Suprapubic skin (tissue), 3 donors: Measurements from ENCODE around the gene SERTAD2.

ENCODE experiments used
- POLR2A ChIP-seq, 2 donors: fragments of 450-650 bp; IDR thresholded peaks; one replicate each; pipeline ENCODE4 v1.6.1; 2017; ENCODE audit warnings: antibody characterized with exemption in 2 of 2, mild to moderate bottlenecking in 2 of 2, moderate library complexity in 2 of 2
- TF ChIP-seq, protein P1 (sequence below), 2 donors: fragments of 200-600 bp in 1 of 2; fragments of 450-650 bp in 1 of 2; sonication (generic) in 1 of 2; IDR thresholded peaks; one replicate each; pipeline ENCODE4 v1.5.1; 2016 to 2019; ENCODE audit warnings: antibody characterized with exemption in 2 of 2, mild to moderate bottlenecking in 1 of 2, moderate library complexity in 1 of 2

DNA sequence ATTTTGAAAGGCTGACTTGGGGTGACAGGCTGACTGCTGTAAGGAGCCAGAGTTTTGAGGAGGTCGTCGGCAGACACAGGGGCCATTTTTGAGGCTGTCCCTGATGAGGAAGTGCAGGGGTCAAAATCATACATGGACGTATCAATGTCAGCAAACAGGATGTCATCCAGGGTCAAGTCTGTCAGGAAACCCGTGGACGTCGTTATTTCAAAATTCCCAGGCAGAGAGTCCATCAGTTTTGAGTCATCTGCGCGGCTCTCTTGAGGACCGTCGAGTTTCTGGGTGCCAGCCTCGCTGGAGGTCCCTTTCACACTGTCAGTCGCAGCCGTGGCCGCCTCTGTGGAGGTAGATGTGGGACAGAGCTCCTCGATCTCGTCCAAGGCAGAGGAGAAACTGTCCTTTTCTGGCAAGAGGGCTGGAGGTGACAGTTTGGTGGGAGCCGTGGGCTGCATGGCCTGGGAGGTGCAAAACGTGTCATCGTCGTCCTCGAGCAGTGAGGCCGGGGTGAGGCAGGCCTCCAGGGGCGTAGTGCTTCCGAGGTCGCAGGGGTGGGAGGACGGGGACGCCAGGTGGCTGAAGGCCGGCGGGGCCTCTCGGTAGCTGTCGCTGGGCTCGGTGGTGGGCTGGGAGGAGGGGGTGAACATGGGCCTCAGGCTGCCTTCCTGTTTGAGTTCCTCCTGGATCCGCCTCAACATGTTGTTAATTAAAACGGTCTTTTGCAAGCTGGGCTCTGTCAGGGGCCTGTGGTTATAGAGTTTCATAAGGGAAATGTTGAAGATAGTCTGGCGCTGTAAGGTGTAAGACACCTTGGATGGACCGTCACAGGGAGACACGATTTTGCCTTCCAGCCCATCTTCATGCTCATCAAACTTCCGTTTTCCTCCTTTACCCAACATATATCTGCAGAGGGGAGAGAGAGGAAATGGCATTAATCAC, 17.5 kb downstream of the SERTAD2 start:
- TF ChIP-seq, protein P1, sequence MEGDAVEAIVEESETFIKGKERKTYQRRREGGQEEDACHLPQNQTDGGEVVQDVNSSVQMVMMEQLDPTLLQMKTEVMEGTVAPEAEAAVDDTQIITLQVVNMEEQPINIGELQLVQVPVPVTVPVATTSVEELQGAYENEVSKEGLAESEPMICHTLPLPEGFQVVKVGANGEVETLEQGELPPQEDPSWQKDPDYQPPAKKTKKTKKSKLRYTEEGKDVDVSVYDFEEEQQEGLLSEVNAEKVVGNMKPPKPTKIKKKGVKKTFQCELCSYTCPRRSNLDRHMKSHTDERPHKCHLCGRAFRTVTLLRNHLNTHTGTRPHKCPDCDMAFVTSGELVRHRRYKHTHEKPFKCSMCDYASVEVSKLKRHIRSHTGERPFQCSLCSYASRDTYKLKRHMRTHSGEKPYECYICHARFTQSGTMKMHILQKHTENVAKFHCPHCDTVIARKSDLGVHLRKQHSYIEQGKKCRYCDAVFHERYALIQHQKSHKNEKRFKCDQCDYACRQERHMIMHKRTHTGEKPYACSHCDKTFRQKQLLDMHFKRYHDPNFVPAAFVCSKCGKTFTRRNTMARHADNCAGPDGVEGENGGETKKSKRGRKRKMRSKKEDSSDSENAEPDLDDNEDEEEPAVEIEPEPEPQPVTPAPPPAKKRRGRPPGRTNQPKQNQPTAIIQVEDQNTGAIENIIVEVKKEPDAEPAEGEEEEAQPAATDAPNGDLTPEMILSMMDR (IDR thresholded peaks at IDR 0.05): no peak
- TF ChIP-seq POLR2A (IDR thresholded peaks at IDR 0.05): no peak
